Breast epithelium (tissue), 4 donors: Measurements from ENCODE around the gene ATP10D. TPM values are rescaled to one million over a fixed set of nuclear protein-coding genes. Genes with fewer than 3 reads are reported as not detected.

Source experiments
- DNase-seq, 2 donors: peaks; one replicate each; pipeline ENCODE4 v3.0.0-alpha.2; 2019; ENCODE audit warnings: low spot score in 2 of 2
- H3K27ac ChIP-seq, 2 donors: fragments of 200-600 bp; sonication (generic) in 1 of 2; one replicate each; pipeline ENCODE4 v1.5.1; 2016 to 2019; ENCODE audit warnings: mild to moderate bottlenecking in 1 of 2
- H3K27me3 ChIP-seq, 2 donors: fragments of 200-600 bp; sonication (generic) in 1 of 2; one replicate each; pipeline versions ENCODE4 v1.5.1 to v1.6.0; 2017 to 2019; ENCODE audit warnings: control low read depth in 1 of 2, mild to moderate bottlenecking in 1 of 2
- H3K36me3 ChIP-seq: fragments of 200-600 bp; one replicate; pipeline ENCODE4 v1.5.1; 2019
- H3K4me1 ChIP-seq, 2 donors: fragments of 200-600 bp; sonication (generic); one replicate each; pipeline ENCODE4 v1.5.1; 2016 to 2019; ENCODE audit warnings: control low read depth in 1 of 2
- H3K4me3 ChIP-seq, 3 donors: fragments of 200-600 bp; sonication (generic); 1 replicate in 2 of 3; 2 replicates in 1 of 3; pipeline ENCODE4 v1.5.1; 2016 to 2019; ENCODE audit warnings: mild to moderate bottlenecking in 3 of 3, moderate library complexity in 2 of 3
- H3K9me3 ChIP-seq, 2 donors: fragments of 200-600 bp; sonication (generic) in 1 of 2; one replicate each; pipeline ENCODE4 v1.5.1; 2016 to 2019; ENCODE audit warnings: control low read depth in 1 of 2
- POLR2A ChIP-seq: fragments of 450-650 bp; IDR thresholded peaks from one replicate; pipeline ENCODE4 v1.6.1; 2016; ENCODE audit warnings: antibody characterized with exemption, mild to moderate bottlenecking, moderate library complexity
- POLR2AphosphoS5 ChIP-seq, 3 donors: sonication (generic); formaldehyde crosslinking; IDR thresholded peaks; one replicate each; pipeline ENCODE4 v1.6.1; 2017; ENCODE audit warnings: antibody characterized with exemption in 3 of 3
- intact Hi-C: fragments of 100-400 bp; cut with DNase I; formaldehyde crosslinking; loops from one replicate; pipeline ENCODE4 v1.15.1; 2023; ENCODE audit warnings: low total_unique reads
- total RNA-seq, 3 donors: library from RNA; depleted of rRNA; stranded (reverse); fragments of >200 nt; gene quantifications; one replicate each; pipeline ENCODE4 v1.1.0, GENCODE V29; 2016
- TF ChIP-seq, protein P1 (sequence below), 3 donors: fragments of 450-650 bp; IDR thresholded peaks; one replicate each; pipeline ENCODE4 v1.5.1; 2016 to 2017; ENCODE audit warnings: antibody characterized with exemption in 3 of 3, mild to moderate bottlenecking in 3 of 3, moderate library complexity in 3 of 3

Gene ATP10D
- total RNA-seq, 3 donors from 2014 or later = 13.3 to 26.2 (median 15.7) TPM

DNA sequence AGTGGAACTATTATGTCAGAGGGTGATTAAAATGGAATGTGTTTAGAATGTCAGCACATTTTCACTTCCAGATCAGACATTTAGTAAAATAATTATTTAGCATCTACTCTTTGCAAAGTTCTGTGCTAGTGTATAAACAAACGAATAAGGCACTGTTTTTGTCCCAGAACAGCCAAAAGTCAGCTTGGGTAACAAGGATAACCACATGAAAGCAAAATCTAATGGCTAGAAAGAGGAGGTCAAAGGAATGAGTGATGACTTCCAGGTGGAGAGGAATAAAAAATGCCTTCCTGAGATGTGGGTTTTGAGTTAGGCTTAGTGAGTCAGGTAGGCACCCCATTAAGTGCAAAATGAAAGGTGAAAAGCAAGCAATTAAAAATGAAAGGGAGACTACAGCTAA lies 112.6 kb downstream of the ATP10D start:
- intact Hi-C loops = no loop called here
- TF ChIP-seq, protein P1, sequence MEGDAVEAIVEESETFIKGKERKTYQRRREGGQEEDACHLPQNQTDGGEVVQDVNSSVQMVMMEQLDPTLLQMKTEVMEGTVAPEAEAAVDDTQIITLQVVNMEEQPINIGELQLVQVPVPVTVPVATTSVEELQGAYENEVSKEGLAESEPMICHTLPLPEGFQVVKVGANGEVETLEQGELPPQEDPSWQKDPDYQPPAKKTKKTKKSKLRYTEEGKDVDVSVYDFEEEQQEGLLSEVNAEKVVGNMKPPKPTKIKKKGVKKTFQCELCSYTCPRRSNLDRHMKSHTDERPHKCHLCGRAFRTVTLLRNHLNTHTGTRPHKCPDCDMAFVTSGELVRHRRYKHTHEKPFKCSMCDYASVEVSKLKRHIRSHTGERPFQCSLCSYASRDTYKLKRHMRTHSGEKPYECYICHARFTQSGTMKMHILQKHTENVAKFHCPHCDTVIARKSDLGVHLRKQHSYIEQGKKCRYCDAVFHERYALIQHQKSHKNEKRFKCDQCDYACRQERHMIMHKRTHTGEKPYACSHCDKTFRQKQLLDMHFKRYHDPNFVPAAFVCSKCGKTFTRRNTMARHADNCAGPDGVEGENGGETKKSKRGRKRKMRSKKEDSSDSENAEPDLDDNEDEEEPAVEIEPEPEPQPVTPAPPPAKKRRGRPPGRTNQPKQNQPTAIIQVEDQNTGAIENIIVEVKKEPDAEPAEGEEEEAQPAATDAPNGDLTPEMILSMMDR (IDR thresholded peaks at IDR 0.05) = no peak
- TF ChIP-seq POLR2AphosphoS5 (IDR thresholded peaks at IDR 0.05) = no peak
- TF ChIP-seq POLR2A = no peak
- no peak for DNase-seq
- no peaks in the 10 kb centered on the region for H3K4me1 ChIP-seq
- H3K36me3 ChIP-seq = no peaks in the 10 kb centered on the region
- H3K4me3 ChIP-seq = no peak overlapping the region
- H3K27ac ChIP-seq = no peak overlapping the region
- no peaks in the 10 kb centered on the region for H3K9me3 ChIP-seq
- H3K27me3 ChIP-seq = no peaks in the 10 kb centered on the region

DNA sequence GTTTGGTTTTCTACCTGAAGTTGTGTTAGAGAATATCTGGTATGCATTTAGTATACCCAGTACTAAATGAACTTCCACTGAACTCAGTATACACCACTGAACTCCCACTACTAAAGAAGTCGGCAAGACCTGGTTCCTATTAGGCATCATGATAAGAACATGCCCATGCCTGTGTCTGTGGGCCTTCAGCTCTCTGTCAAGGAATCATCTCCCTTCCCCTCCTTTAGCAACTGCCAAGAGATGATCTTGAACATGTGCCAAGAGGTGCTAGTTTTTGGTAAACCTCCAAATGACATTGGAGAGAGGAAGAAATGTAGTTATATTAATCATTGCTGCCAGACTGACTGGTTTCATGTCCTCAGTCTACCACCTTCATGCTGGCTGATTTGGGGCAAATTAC lies 113.2 kb downstream of the ATP10D start:
- Histone ChIP-seq H3K4me3 (no peak overlapping the region), H3K4me1 (no peaks in the 10 kb centered on the region), H3K27ac (no peak overlapping the region), H3K9me3 (no peaks in the 10 kb centered on the region), H3K27me3 (no peaks in the 10 kb centered on the region), H3K36me3 (no peaks in the 10 kb centered on the region)
- no peak for TF ChIP-seq POLR2AphosphoS5 (IDR thresholded peaks at IDR 0.05)
- no peak for TF ChIP-seq POLR2A
- TF ChIP-seq, protein P1 (IDR thresholded peaks at IDR 0.05) = no peak
- DNase-seq = no peak
- intact Hi-C loops = no loop called here

DNA sequence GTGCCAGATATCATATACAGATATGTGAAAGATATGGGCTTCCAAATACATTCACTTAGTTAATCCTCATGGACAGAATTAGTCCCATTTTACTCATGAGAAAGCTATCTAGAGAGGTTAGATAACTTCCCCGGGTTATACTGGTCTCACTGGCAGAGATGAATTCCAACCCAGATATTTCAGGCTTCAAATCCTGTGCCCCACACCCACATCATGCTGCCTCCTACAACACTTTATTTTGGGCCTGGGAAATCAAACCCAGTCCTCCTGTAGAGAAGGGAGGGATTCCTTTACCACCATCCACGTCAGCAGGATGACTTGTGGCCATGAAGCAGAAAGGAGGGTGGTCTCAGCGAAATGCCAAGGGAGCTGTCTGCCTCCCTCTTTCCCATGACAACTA lies 113.8 kb downstream of the ATP10D start:
- intact Hi-C loops = no loop called here
- Histone ChIP-seq H3K4me1 (no peaks in the 10 kb centered on the region), H3K36me3 (no peaks in the 10 kb centered on the region), H3K27ac (no peak overlapping the region), H3K27me3 (no peaks in the 10 kb centered on the region), H3K4me3 (no peak overlapping the region), H3K9me3 (no peaks in the 10 kb centered on the region)
- TF ChIP-seq POLR2AphosphoS5 (IDR thresholded peaks at IDR 0.05) = no peak
- TF ChIP-seq POLR2A = no peak
- TF ChIP-seq, protein P1 (IDR thresholded peaks at IDR 0.05) = no peak
- no peak for DNase-seq

DNA sequence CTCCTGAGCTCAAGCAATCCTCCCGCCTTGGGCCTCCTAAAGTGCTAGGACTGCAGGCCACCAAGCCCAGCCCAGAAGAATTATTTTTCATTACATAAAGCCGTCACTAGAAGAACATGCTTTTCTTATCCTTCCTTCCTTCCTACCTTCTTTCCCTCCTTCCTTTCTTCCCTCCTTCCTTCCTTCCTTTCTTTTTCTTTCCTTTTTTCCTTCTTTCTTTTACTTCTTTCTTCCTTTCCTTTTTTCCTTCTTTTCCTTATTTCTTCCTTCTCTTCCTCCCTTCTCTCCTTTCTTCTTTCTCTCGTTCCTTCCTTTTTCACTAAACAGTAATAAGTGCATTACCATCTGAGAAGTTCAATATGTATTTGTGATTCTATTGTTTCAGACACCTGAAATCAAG lies 121.4 kb downstream of the ATP10D start:
- TF ChIP-seq POLR2AphosphoS5 (IDR thresholded peaks at IDR 0.05) (no peak), POLR2A (no peak)
- TF ChIP-seq, protein P1 (IDR thresholded peaks at IDR 0.05) = no peak
- no peak overlapping the region for H3K27ac ChIP-seq
- H3K27me3 ChIP-seq = no peaks in the 10 kb centered on the region
- DNase-seq = no peak
- H3K36me3 ChIP-seq = no peaks in the 10 kb centered on the region
- intact Hi-C loops = no loop called here
- H3K9me3 ChIP-seq = no peaks in the 10 kb centered on the region
- no peak overlapping the region for H3K4me3 ChIP-seq
- no peaks in the 10 kb centered on the region for H3K4me1 ChIP-seq

DNA sequence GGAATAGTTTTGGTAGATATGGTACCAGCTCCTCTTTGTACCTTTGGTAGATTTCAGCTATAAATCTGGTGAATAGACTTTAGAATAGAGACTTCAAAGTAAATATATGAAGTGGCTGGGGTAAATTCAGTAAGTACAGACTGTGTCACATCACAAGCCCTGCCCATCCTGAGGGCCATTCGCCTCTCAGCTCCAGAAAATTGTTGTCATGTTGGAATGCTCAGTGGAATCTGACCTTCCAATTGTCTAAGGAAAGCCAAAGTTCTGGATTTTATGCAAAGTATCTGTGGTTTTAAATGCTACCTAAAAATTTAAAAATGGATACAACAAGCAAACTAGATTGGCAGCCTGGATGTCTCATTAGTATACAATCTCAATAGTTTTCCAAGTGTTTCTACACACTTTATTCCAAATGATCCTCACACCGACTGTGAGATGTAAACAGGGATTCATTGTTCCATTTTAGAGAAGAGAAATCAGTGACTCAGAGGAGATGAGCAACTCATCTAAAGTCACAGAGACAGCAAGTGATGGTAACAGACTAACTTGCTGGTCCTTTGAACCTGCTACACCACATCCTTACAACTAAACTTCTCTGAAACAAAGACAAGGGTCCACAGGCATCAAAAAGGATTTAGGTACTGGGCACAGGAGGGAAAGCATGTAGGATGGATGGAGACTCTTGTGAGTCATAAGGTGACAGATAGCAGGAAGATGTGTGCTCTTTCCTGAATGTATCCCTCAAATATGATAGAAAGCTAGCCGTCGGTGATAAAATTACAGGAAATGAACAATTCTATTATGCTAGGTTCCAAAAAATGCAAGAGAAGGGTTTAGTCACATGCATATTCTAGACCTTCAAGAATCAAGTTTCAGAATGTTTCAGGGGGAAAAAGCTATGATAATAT lies 127.3 kb downstream of the ATP10D start:
- no peaks in the 10 kb centered on the region for H3K4me1 ChIP-seq
- H3K36me3 ChIP-seq = no peaks in the 10 kb centered on the region
- no peak overlapping the region for H3K27ac ChIP-seq
- no peaks in the 10 kb centered on the region for H3K27me3 ChIP-seq
- no peak overlapping the region for H3K4me3 ChIP-seq
- TF ChIP-seq POLR2AphosphoS5 (IDR thresholded peaks at IDR 0.05) = no peak
- TF ChIP-seq POLR2A = no peak
- TF ChIP-seq, protein P1 (IDR thresholded peaks at IDR 0.05) = no peak
- no peak for DNase-seq
- intact Hi-C loops = no loop called here
- no peaks in the 10 kb centered on the region for H3K9me3 ChIP-seq
